CD4-positive, alpha-beta T cell treated with Interleukin-6 for 4 hours (primary cell): Measurements from ENCODE around the gene TBCC.

Experiments used
- DNase-seq: peaks from one replicate; pipeline ENCODE4 v3.0.0-alpha.2; 2020; ENCODE audit warnings: mixed read lengths

Gene TBCC, protein sequence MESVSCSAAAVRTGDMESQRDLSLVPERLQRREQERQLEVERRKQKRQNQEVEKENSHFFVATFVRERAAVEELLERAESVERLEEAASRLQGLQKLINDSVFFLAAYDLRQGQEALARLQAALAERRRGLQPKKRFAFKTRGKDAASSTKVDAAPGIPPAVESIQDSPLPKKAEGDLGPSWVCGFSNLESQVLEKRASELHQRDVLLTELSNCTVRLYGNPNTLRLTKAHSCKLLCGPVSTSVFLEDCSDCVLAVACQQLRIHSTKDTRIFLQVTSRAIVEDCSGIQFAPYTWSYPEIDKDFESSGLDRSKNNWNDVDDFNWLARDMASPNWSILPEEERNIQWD

DNA sequence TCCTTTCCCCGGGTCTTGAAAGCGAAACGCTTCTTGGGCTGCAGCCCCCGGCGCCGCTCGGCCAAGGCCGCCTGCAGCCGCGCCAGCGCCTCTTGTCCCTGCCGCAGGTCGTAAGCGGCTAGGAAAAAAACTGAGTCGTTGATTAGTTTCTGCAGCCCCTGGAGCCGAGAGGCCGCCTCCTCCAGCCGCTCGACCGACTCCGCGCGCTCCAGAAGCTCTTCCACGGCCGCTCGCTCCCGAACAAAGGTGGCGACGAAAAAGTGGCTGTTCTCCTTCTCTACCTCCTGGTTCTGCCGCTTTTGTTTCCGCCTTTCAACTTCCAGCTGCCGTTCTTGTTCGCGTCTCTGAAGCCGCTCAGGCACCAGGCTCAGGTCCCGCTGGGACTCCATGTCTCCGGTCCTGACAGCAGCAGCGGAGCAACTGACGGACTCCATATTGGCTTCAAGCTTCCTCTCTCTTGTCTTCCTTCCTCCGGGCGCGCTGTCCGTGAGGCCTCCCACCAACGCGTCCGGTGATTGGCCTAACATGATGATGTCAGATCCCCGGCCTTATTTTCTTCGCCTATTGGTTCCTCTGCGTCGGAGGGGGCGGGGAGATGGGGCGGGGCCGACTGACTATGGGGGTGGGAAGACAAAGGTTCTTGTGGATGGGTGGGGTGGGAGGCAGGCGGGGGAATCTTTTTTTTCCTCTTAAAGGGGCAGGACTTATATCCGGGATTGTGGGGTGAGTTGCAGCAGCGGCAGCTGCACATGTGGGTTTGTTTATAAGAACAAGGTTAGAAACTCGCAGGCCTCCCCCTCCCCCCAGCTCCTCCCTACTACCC lies at the start of gene TBCC:
TSS of gene TBCC (minus strand) at position 464 of the 823 bp plus-strand sequence. CDS start at position 434, 30 bp downstream.
- peak; percentile 97 for DNase-seq

DNA sequence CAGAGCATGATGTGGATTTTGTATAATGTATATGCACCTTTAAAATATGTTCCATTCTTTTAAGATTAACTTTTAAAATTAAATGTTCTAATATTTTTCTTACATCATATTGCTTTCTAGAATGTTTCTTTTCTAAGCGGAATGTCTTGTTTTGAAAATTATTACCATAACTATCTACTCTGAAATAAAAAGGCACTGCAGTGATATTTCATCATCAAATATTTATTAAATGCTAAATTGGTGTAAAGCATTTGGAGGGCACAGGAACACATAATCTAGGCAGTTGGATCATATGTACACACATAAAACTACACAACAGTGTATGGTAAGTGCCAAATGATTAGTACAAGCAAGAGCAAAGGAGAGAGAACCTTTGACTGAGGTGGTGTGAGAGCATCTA lies 49.7 kb upstream of the TBCC start:
- no peak for DNase-seq

DNA sequence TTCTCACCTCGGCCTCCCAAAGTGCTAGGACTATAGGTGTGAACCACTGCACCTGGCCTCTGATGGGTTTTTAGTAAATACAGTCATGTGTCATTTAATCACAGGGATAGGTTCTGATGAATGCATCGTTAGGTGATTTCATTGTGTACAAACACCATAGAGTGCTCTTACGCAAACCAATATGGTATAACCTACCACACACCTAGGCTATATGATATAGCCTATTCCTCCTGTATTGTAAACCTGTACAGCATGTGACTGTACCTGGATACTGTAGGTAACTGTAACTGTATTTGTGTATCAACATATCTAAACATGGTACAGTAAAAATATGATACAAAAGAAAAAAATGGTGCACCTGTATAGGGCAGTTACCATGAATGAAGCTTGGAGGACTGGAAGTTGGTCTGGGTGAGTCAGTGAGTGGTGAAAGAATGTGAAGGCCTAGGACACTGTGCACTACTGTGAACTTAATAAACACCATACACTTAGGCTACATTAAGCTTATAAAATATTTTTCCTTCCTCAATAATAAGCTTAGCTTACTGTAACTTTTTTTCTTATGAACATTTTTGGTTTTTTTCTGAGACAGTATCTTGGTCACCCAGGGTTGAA lies 45.9 kb upstream of the TBCC start:
- DNase-seq, result no peak

DNA sequence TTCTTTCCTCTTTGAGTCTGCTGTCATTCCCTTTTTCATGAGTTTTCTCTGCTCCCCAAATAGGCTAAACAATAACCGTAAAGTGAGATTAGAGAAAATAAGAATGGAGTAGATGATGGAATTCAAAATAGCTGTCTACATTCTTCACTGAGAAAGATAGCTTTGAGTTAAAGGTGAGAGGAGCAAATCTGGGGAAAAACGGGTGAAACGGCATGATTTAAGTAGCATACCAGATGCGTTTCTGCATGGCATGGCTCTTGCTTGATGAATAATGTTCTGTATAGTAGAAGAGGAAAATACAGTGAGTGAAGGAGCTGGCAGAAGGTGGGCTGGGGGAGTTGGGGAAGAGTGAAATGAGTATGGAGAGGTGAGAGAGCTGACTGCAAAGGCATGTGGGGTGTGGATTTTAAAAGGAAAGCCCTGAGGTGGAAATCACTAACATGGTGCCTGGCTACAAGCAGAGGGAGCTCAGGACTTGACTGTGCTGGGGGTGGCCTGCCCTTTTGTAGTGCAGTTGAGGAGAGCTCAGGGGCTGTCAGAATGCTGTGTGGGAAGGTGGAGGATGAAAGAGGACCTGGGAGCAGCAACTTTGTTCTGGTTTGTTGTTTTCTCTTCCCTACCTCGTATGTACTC lies 44.8 kb upstream of the TBCC start:
- DNase-seq, result no peak

DNA sequence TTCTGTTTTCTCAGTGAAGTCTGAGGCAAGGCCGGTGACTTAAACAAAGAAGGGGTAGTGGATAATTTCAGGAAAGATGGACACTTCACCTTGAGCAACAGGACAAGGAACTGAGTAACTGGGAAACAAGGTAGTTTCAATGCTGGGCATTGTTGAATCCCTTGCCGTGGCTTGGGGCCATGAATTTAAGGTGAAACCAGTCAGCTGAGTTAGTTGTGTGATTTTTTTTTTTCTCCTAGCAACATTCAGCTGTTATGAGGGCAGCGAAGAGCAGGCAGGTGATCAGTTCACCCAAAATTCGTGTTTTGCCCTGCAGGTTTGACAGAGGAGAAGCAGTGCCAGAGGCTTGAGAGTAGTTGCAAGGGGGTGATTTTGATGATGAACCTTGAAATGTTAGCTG lies 42.8 kb upstream of the TBCC start:
- no peak for DNase-seq

DNA sequence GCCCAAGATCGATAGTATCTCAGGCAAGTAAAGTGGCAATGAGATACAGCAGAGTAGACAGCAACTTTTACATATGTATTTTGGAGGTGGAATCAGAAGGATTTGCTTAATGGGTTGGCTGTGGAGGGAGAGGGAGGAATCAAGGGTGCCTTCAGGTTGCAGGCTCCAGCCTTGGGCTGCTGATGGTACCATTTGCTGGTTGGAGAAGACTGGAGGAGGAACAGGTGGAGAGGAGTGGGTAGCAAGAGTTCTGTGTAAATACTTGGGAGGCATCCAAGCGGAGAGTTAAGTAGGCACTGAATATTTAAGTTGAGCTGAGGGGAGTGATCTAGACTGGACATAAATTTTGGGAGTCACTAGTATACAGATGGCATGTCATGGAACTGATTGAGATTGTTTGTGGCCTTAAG lies 41.2 kb upstream of the TBCC start:
- DNase-seq, result no peak

DNA sequence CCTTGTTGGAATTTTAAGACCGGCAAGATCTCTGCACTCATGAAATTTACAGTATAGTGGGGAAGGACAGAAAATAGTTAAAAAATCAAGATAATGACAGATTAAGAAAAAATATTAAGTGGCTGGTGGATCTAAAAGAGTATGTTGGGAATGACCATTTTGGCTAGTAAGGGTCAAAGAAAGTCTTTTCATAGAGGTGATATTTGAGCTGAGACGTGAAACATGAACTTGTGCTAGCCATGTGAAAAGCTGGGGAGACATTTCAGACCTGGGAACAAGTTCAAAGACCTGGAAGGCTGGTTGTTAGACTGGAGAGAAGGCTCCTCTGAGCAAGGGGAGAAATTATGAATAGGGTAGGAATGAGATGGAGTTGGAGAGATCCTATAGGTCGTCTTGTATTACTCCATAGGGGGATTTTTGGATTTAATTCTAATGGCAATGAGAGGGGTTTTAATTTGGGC lies 40.7 kb upstream of the TBCC start:
- no peak for DNase-seq

DNA sequence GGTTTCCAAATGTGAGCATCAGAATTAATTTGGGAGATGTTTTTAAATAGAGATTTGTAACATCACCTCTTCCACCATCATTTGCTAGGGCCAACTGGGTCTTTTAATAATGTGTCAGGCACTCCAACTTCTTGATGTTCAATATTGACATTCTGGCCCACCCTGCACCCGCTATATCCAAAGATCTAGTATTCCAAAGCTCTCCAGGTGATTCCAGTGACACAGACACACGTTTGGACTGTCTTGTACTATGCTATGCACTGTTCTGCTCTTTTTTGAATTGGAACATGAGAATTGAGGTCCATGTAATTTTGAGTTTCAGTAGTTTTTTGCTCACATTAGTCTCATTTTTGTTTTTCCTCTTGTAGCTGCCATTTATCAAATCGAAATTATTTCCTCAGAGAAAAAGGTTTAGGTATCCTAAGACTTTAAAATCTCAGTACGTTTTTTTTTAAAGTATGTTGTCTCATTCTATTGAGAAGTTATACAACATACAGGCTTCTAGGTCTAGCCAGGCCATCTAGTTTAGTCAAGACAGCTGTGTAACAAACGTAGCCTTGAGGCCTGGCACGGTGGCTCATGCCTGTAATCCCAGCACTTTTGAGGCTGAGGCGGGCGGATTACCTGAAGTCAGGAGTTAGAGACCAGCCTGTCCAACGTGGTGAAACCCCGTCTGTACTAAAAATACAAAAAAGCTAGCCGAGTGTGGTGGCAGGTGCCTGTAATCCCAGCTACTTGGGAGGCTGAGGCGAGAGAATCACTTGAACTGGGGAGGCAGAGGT lies 39.0 kb upstream of the TBCC start:
- no peak for DNase-seq

DNA sequence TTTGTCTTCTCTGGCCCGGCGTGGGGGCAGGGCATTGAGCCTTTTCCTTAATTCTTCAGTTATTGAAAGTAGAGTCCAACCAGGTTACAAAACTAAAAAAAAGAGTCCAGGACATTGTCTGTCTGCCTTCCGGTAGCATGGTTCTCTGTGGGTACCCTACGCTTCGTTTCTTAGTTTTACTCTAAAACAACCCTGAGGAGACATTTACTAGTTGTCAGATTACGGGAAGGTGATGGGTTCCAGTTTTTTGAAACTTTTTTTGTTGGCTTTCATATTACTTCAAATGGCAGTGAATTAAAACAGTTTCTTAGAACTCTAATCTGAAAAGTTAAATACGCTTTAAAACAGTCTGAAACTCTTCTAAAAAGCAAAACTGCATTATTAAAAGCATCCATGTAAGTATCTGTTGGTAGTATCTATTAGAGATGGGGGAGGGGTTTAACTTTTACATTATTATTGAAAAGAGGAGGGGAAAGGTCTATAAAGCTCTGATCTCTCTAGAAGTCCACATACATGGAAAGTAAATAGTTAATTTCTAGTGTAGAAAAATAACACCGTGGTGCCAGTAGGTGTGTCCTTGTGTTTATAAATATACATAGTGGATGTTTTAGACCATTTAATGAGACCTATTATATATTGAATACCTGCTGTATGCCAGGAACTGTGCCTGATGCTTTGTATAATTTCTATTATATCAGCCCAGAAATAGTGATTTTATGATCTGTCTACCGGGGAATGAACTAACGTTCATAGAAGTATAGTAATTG lies 38.2 kb upstream of the TBCC start:
- DNase-seq, result no peak

DNA sequence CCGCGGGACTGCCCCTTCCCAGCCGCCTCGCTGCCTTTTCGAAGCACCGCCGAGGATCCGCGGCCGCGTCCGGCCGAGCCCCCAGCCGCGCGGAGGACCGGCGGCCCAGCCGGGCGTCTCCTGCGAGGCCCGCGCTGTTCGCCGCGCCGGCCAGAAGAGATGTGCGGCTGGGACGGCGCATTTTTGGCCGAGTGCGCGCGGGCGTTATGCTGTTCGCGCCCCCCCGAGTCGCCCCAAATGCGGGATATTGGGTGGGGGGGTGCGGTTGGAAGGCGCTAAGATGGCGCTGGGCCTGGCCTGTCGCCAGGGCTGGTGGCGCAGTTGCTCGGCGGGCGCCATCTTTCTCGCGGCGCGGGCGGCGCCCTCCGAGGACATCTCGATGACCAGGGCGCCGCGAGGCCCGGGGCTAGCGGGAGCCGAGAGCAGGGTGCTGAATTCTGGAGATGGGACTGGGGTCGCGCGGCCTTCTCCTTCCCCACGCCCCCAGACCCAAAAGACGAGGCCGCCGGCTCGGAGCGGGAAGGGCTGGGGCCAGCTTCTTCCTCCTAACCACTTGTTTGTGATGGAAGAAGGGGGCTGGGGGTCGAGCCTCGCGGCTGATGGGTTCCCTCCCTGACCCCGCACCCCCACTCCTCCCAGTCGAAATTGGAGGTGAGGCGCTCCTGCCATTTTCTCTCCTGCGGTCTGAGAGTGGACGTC lies 37.4 kb upstream of the TBCC start:
- DNase-seq, result peak; percentile 83

DNA sequence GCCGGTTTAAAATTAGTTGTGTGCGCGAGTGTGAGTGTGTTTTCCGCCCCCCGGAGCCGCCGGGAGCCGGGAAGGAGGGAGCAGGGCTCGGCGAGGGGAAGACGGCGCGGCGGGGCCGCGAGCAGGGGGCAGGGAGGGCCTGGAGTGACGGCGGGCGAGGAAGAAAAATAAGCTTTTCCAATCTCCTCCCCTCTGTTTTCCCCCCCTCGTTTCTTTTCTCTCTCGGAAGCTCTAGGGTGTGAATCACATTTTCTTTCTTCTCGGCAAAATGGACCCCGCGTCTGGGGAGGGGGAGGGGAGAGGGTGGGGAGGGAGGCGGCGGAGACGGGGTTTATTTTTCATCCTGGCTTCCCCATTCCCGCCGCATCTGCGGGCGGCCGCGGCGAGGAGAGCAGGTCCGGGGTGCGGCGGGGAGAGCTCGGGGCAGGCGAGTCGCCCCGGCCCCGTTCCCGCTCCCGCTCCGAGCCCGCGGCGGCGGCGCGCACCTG lies 36.8 kb upstream of the TBCC start:
- DNase-seq, result peak; percentile 83

DNA sequence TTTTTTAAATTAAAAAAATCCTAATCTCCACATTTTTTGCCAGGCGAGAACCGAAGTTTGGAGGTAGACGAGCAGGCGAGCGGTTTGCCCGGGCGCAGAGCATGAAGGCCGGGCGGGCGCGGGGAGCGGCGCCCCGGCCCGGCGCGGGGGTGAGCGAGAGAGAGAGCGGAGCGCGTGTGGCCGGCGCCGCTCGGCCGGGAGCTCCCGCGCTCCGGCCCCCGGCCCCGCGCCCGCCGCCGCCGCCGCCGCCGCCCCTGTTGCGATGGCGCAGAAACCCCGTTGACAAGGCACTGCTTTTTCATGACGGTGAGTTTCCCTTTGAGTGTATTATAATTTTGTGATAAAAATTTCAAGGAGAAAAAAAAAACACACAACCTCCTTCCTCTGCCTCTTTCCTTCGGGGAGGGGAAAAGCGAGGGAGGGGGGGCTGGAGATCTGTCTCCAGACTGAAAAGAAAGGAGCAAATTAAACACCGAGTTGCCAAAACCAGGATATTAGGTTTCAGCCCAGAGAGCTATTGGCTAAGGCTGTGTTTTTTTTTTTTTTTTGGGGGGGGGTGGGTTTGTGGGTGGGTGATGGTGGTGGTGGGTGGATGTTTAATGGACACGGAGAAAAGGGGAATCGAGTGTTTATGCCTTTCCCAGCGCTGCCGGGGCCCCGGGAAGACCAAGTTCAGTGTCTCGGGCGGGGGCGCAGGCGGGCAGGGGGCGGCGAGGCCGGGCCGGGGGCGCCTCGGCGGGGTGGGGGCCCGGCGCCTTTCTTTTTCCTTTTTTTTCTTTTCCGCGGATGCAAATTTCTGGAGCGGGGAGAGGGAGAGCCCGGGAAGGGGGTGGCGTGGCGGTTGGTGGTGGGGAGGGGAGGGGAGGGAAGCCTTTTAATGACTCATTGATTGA lies 36.1 kb upstream of the TBCC start, which contains the start of gene BICRAL:
TSS of gene BICRAL (plus strand) at position 257 of the 893 bp plus-strand sequence. CDS start 39,971 bp downstream, outside the sequence.
- DNase-seq, result peak; percentile 79

DNA sequence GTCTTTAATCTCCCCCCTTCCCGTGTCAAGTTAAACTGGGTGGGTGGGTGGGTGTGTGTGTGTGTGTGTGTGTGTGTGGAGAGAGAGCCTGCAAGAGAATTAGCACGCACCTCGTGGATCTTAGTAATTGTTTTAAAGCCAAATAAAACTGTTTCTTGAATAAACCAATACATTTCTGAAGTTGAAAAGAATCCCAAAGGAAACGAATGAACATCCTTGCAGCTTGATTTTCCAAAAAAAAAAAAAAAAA lies 35.6 kb upstream of the TBCC start:
- DNase-seq, result peak; percentile 49

DNA sequence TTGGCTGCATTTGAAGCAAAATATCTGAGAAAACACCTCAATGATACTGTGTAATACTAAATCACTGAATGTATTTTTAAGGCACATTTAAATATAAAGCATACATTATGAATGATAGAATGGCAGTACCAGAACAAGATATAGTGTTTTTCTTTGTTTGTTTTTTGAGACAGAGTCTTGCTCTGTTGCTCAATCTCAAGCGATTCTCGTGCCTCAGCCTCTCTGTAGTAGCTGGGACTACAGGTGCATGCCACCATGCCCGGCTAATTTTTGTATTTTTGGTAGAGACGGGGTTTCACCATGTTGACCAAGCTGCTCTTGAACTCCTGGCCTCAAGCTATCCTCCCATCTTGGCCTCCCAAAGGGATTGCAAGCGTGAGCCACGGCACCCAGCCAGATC lies 33.6 kb upstream of the TBCC start:
- no peak for DNase-seq

DNA sequence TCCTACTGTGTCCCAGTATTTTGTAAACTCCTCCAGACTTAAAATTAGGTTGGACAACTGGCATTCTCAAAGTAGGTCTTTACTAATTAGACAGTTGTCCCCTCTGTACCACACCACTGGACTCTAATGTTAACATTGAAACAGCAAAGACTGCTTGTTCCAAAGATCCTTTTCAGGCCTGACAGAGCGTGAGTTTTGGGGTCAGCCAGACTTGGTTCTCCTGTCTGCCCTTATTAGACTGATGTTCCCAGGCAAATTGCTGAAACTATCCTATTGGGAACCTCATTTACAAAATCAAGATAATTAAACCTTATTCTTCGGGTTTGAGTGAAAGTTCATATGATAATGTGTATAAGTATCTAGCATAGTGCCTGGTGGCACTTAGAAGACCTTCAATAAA lies 32.2 kb upstream of the TBCC start:
- no peak for DNase-seq

DNA sequence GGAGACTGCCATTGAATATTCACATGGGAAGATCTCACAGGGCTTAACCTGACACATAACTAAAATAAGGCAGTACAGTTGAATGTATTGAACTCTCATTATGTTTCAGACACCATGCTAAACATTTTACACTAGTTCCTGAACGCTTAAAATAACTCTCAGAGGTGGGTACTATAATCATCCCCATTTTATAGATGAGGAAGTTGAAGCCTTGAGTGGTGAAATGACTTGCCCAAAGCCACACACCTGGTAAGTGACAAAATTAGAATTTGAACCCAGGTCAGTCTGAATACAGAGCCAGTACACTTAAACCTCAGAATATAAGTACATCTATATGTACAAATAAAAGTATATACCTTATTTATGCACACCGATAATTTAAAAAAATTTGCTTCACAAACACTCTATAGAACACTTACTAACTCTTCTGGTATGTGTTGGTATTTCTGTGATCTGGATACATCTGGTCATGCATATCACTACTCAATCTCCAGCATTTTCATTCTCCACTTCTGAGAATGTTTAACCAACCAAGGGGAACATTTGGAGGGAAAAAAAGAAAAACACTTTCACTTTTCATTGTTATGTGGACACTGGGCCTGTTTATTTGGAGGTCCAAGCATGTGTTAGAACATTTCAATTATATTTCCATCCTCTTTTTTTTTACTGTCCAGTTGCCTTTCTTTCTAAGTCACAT lies 31.4 kb upstream of the TBCC start:
- no peak for DNase-seq

DNA sequence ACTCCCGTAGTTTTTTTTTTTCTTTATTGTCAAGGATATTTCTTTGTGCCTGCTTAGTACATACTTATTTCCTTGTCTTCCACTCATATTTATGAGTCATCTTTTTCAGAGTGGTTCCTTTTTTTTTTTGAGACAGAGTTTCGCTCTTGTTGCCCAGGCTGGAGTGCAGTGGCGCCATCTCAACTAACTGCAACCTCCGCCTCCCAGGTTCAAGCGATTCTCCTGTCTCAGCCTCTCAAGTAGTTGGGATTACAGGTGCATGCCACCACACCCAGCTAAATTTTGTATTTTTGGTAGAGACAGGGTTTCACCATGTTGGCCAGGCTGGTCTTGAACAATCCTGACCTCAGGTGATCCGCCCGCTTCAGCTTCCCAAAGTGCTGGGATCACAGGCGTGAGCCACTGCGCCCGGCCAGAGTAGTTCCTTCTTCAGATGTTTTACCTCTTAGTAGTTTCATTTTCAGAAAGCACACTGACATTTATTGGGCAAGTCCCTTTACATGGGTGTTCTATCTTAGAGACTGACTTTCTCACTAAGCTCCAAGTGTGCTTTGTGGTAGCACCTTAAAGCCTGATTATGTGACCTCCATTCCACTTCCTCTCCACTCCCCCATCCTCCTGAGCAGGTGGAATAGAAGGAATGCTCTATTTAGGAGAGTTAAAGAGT lies 29.1 kb upstream of the TBCC start:
- DNase-seq, result peak; percentile 53

DNA sequence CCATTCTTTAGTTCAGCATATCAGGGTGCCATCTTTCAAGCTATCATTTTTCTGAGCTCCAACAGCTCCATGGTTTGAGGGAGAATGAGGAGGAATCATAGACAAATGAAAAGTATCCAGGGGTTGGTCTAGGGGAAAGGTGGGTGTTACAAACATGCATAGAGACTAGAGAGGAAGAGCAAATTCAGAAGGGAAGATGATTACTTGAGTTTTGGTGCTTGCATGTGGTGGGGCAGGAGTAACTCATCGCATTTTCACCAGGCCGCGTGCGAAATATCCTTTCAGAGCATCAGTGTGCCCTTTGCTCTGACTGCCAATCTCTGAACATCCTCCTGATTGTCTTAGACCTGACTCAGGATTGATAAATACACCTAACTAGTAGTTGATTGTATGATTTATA lies 28.3 kb upstream of the TBCC start:
- DNase-seq, result peak; percentile 61

DNA sequence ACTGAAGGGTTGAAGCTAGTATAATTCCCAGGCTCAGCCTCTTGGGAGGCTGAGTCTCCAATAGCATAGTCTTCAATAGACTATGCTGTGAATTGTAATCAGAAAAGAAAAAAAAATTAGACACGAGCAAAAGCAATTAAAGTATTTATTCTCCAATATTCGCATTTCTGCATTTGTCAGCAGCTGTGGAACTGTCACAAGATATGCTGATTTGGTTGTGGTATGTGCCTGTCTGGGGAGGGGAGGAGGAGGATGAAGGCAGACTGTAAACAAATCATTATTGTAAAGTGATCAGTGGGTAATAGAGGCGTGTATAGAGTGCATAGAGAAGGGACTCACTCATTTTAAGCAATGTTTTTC lies 25.8 kb upstream of the TBCC start:
- DNase-seq, result peak; percentile 45
